HK-2 (cell line): ENCODE data around the gene NHSL1.

Experiments
- DNase-seq: peaks from one replicate; pipeline ENCODE4 v3.0.0-alpha.2; 2018; ENCODE audit not compliant: unreplicated experiment

The NHSL1 gene

GRCh38 chr6:138403801-138404665 lies 95.3 kb downstream of the NHSL1 start, which contains the start of gene HEBP2:
Gene HEBP2, plus strand, starts transcription at chr6:138404223. Its CDS starts 273 bp downstream, at chr6:138404496.
- peak; percentile 95 for DNase-seq

- DNase-seq: peak; percentile 49
Observed at GRCh38 chr6:138403324-138403800, 95.9 kb downstream of the NHSL1 start.

- no peak for DNase-seq
Observed at GRCh38 chr6:138402838-138403187, 96.5 kb downstream of the NHSL1 start.

- no peak for DNase-seq
Observed at GRCh38 chr6:138401960-138402837, 97.1 kb downstream of the NHSL1 start.

GRCh38 chr6:138400326-138400725 lies 99.0 kb downstream of the NHSL1 start:
- DNase-seq: no peak

- no peak for DNase-seq
Observed at GRCh38 chr6:138397128-138398122, 101.9 kb downstream of the NHSL1 start.

GRCh38 chr6:138396709-138397108 lies 102.6 kb downstream of the NHSL1 start:
- no peak for DNase-seq

- no peak for DNase-seq
Observed at GRCh38 chr6:138393871-138394783, 105.2 kb downstream of the NHSL1 start.

GRCh38 chr6:138389551-138389950 lies 109.7 kb downstream of the NHSL1 start:
- DNase-seq: no peak

- no peak for DNase-seq
Observed at GRCh38 chr6:138387577-138388368, 111.5 kb downstream of the NHSL1 start.

- DNase-seq: no peak
Observed at GRCh38 chr6:138386897-138387296, 112.4 kb downstream of the NHSL1 start.

GRCh38 chr6:138383776-138384175 lies 115.5 kb downstream of the NHSL1 start:
- no peak for DNase-seq

GRCh38 chr6:138382498-138383265 lies 116.6 kb downstream of the NHSL1 start:
- DNase-seq: no peak

GRCh38 chr6:138378463-138378862 lies 120.8 kb downstream of the NHSL1 start:
- no peak for DNase-seq

GRCh38 chr6:138377844-138378243 lies 121.5 kb downstream of the NHSL1 start, which contains the start of gene SMIM28:
Gene SMIM28, plus strand, starts transcription at chr6:138377905. Its CDS starts 168 bp downstream, at chr6:138378073.
- no peak for DNase-seq

GRCh38 chr6:138377042-138377441 lies 122.3 kb downstream of the NHSL1 start:
- no peak for DNase-seq

- DNase-seq: no peak
Observed at GRCh38 chr6:138374815-138375214, 124.5 kb downstream of the NHSL1 start.

GRCh38 chr6:138374230-138374629 lies 125.1 kb downstream of the NHSL1 start:
- no peak for DNase-seq
